Measurements from ENCODE around the gene P2RY11.

Gene P2RY11

DNA sequence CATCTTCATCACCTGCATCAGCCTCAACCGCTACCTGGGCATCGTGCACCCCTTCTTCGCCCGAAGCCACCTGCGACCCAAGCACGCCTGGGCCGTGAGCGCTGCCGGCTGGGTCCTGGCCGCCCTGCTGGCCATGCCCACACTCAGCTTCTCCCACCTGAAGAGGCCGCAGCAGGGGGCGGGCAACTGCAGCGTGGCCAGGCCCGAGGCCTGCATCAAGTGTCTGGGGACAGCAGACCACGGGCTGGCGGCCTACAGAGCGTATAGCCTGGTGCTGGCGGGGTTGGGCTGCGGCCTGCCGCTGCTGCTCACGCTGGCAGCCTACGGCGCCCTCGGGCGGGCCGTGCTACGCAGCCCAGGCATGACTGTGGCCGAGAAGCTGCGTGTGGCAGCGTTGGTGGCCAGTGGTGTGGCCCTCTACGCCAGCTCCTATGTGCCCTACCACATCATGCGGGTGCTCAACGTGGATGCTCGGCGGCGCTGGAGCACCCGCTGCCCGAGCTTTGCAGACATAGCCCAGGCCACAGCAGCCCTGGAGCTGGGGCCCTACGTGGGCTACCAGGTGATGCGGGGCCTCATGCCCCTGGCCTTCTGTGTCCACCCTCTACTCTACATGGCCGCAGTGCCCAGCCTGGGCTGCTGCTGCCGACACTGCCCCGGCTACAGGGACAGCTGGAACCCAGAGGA lies 2.6 kb downstream of the P2RY11 start:
- DNase-seq (ENCODE audit: low read depth), result no peak

DNA sequence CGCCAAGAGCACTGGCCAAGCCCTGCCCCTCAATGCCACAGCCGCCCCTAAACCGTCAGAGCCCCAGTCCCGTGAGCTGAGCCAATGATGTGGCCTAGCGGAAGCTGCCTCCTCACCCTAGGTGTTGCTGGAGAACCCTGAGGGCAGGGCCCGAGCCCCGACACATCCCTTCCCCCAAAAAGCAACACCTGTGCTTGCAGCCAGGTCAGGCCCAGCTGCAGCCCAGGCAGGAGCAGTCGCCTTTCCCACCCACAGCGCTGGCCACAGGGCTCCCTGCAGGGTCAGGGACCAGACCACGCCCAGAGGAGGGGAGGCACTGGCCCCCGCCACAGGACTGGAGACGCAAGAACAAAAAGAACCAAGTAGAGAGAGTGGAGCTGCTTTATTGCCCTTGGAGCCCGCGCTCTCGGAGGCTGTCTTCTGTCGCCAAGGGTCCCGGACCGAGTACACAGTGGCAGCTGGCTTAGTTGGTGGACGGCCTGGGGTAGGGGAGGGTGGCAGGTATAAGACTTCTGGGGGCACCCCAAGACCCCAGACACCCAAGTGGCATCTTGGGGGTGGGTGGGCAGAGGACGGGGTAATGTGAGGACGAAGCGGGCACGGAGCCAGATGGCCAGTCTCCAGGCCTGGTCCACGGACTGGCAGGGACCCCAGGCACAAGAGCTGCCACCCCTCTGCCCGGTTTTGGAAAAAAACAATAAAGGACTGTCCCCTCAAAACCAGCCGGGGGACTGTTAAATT lies 3.3 kb downstream of the P2RY11 start:
- no peak for DNase-seq (ENCODE audit: low read depth)

DNA sequence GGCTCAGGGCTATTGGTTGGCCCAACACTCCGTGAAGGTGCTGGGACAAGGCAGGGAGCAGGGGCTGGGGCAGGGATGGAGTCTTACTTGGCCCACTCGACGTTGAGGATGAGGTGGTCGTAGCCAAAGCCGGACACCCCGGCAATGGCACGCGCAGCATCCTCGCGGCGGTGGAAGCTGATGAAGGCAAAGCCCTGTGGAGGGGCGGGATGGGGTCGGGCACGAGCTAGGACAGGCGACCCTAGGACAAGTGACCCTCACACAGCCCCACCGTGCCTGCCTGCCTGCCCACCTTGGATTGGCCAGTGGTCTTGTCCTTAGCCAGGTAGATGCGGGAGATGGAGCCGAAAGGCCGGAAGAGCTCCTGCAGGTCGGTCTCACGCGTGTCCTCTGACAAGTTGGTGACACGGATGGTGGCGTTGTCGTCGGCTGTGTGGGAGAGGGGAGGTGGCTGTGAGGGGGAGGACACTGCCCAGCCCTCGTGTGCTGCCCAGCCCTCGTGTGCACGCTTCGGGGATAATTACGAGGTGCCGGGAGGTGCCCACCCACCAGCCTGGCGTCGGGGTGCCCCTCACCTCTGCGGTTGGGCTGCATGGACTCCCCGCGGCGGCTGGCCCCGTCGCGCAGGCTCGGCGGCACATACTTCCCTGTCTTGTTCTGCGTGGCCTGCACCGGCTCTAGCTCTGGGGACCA lies 4.0 kb downstream of the P2RY11 start:
- DNase-seq (ENCODE audit: low read depth), result no peak

DNA sequence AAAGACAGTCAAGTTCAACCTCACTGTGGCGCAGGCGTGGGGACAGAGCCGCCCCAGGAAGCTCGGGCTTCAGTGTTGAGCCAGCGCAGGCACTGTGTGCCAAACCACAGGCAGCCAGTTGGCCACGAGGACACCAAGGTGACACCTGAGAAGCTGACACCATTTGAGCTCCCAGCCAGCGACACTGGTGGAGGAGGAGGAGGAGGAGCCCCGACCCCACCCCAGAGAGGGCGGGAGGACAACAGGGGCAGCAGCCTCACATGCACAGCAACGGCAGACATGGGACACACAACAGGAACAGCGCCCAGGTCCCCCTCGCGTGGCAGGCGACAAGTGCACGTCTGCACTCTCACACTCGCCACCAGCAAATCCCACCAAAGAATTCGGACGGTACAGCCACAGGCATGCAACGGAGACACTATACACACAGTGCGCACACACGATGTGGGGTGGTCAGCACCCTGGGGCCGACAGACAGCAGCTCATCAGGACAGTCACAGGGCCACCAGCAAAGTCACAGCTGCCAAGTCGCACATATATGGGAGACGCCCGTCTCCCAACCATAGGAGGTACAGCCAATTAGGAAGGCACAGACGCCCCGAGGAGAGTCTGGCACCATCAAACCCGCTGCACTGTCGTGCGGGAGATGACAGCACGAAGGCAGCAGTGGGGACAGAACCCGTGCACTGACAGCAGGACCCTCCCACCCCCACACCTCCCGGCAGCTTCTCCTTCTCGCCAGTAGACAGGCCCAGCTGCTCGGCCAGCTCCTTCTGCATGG lies 4.8 kb downstream of the P2RY11 start:
- no peak for DNase-seq (ENCODE audit: low read depth)

DNA sequence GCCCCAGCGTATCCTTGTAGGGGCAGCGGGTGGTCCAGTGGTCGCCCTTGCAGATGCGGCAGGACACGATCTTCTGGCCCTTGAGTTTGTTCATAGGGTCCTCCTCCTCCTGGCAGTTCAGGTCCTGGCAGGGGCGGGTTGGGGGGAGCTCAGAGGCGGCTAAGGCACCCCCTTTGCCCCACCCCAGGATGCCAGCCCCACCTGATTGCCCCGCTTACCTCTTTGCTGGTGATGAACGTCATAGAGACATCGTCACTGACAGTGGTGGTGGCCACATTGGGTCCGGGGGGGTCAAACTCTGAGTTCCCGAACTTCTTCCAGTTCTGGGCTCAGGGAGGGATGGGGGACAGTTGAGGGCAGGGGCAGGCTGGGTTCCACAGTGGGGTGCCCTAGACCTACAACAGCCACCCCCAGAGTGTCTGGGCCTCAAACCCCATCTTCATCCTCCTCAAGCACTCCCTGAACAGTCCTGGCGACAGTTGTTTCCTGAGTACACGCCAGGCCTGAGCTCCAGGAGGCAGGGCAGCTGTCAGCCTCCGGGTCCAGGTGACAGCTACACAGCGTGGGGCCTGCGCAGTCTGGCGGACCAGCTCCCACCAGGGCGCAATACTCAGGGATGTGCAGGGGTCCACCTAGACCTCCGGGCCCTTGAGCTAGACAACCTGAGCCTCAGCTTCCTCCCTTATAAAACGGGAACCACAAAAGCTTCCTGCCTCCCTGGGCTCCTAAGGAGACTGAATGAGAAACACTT lies 5.5 kb downstream of the P2RY11 start:
- no peak for DNase-seq (ENCODE audit: low read depth)

DNA sequence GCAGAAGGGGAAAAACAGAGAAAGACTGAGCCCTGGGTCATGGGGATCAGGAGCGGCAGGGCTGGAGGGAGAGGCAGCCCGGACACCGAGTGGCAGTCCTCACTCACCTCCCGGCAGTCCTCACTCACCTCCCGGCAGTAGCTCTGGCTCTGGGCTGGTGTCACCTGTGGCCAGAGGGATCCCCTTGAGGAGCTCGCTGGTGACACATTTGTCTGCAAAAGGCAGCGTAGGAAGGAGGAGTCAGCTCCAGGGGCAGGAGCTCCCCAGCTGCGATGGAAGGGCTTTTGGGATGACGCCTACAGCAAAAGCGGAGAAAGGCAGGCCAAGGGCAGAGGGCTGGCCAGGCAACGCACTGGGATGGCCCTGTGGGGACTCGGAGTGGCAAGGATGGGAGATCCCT lies 7.5 kb downstream of the P2RY11 start:
- no peak for DNase-seq (ENCODE audit: low read depth)

DNA sequence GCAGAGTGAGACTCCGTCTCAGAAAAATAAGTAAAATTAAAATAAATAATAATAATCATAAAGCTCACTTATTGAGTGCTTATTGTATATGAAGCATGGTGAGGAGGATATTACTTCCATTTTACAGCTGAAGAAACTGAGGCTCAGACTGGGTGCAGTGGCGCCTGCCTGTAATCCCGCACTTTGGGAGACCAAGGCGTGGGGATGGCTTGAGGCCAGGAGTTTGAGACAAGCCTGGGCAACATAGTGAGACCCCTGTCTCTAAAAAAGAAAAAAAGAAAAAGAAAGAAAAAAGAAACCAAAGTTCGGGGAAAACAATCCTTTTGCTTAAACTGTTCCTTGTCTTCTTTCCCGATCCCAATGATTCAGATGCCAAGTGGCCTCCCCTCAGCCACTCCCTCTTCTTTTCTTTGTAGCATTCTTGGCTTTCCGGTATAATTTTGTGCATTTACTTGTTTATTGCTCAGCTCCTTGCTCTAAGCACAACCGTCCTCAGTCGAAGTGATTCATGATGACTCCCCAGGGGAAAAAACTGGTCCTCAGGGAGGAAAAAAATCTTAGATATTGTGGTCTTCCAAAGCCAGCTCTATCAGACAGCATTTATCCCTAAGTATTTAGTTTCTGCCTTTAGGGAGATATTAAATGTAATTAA lies 9.2 kb downstream of the P2RY11 start:
- peak; percentile 93 for DNase-seq (ENCODE audit: low read depth)

DNA sequence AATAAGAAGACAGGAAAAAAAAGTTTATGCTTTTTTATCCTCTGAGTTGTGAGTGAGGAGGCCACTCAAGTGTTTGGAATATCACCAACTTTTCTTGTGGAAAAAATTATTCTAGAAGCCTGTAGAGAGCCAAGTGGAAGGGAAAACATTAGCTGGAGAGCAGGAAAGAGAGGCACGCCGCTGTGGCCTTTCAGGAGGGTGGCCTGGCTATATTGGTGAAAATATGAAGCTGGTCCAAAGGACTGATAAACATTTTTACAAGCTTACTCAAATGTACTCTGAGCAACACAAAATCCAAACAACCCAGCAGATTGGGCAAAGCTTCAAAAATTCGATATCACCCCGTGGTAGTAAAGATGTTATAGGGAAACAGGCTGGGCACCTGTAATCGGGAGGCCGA lies 10.6 kb downstream of the P2RY11 start:
- peak; percentile 88 for DNase-seq (ENCODE audit: low read depth)

DNA sequence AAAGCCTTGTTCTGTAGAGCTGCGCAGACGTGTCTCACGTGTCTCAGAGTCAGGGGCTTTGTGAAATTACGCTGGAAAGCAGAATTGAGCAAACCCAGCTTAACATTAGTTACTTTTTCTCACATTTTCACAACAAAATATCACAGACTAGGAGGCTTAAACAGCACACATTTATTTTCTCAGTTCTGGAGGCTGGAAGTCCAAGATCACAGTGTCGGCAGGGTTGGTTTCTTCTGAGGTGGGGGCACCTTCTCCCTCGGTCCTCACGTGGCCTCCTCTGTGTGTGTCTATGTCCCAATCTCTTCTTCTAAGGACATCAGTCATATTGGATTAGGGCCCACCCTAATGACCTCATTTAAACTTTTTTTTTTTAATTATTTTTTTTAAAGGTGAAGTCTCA lies 12.9 kb downstream of the P2RY11 start:
- no peak for DNase-seq (ENCODE audit: low read depth)

DNA sequence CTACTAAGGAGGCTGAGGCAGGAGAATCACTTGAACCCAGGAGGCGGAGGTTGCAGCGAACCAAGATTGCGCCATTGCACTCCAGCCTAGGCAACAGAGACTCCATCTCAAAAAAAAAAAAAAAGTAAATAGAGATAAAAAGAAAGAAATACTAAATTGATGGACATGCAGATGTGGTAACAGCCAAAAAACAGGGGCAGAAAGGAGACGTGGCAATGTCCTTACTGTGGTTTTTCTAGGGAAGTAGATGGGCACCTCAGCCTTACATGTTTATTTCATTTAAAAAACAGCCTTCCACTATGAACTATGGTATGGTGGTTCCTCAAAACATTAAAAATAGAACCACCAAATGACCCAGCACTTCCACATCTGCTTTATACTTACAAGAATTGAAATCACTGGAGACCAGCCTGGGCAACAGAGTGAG lies 14.7 kb downstream of the P2RY11 start:
- DNase-seq (ENCODE audit: low read depth), result no peak

DNA sequence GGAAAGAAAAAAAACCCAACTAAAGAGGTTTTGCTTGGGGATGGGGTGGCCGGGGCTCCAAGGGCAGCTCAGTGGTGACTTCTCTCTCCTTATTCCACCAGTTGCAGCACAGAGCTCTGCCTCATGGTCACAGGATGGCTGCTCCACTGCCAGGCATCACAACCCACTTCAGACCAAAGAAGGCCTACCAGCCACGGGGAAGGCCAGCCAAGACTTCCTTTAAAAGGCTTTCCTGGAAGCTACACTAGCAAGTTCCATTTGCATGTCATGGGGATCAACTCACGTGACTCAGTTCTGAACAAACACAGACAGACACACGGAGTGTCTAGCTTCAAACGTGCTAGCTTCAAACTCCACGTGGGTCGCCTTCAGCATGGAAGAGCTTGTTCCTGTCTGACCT lies 21.4 kb downstream of the P2RY11 start:
- no peak for DNase-seq (ENCODE audit: low read depth)

DNA sequence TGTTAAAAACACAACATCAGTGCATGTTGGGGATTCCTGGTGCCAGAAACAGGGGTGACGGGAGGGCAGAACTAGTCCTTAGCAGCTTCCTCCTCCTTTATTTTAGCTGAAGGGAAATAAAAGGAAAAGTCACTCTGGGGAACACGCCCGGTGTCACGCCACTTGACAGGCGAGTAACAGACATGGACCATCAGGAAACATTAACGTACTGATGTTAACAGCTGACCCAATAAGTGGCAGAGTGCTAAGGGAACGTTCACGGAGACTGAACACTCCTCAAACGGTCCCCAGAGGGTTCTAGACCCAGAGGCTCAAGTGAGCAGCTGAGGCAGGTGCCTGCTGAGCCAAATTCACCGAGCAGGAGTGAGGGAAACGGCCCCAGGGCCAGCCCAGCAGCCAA lies 22.1 kb downstream of the P2RY11 start:
- DNase-seq (ENCODE audit: low read depth), result no peak

DNA sequence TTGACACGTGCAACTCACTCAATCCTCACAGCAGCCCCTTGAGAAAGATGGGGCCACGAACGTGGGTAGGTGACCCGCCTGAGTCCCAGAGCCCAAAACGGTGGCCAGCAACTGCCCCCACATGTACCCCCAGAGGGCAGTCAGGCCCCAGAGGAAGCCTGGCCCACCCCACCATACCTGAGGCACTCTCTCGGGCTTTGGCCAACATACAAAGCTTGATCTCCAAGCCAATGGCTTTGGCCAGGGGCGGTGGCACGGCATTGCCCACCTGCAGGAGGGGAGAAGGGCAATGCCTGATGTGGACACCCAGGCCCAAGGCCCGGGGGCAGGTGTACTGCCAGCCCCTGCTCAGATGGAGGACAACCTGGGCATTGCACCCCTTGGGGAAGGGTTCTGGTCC lies 22.5 kb downstream of the P2RY11 start:
- no peak for DNase-seq (ENCODE audit: low read depth)

DNA sequence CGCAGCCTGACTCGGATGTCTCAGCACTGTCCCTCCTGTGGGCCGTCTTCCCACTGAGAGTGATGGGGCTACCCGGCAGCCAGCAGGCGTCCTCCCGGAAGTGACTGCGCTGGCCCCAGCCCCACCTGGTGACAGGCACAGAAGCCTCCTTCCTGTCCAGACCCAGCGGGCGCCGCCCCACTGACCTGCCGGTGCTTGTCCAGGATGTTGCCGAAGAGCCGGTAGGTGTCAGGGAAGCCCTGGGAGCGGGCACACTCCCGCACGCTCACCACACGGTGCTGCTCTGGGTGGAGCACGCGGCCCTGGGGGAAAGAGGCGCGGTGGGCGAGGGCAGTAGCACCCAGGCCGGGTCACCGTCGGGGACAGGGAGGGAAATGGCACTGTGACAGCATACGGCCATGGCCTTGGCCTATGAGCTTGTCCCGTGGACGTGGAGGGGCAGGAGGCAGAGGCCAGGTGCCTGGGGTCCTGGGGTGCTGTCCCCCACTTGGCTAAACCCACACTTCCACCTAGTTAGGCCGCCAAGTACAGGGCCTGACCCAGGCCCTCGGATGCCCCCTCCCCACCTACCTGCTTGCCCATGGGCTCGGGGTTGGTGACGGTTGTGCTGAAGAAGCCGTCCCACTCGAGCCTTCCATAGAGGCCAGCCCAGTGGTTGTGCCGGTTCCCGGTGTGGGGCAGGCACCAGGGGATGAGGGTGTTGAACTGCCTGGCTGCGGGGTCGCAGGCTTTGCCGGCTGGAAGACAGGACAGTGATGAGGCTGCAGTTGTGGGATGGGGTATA lies 24.2 kb downstream of the P2RY11 start:
- no peak for DNase-seq (ENCODE audit: low read depth)

DNA sequence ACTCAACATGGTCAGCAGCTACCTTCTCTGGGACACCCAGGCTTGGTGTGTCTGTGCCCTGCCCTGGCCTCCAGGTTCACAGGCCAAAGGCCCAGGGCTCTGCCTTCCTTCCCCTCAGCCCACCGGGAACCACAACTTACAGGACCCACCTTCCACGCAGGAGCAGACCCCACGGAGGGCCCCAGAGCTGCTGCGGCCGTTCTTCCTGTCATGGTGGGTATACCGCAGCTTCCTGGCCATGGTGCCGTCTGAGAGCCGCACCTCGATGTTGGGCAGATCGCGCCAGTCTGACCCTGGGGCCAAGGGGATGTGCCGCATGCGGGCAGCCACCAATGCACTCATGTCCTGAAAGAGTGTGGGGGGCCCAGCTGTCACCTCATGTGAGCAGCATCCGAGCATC lies 25.4 kb downstream of the P2RY11 start:
- DNase-seq (ENCODE audit: low read depth), result no peak

DNA sequence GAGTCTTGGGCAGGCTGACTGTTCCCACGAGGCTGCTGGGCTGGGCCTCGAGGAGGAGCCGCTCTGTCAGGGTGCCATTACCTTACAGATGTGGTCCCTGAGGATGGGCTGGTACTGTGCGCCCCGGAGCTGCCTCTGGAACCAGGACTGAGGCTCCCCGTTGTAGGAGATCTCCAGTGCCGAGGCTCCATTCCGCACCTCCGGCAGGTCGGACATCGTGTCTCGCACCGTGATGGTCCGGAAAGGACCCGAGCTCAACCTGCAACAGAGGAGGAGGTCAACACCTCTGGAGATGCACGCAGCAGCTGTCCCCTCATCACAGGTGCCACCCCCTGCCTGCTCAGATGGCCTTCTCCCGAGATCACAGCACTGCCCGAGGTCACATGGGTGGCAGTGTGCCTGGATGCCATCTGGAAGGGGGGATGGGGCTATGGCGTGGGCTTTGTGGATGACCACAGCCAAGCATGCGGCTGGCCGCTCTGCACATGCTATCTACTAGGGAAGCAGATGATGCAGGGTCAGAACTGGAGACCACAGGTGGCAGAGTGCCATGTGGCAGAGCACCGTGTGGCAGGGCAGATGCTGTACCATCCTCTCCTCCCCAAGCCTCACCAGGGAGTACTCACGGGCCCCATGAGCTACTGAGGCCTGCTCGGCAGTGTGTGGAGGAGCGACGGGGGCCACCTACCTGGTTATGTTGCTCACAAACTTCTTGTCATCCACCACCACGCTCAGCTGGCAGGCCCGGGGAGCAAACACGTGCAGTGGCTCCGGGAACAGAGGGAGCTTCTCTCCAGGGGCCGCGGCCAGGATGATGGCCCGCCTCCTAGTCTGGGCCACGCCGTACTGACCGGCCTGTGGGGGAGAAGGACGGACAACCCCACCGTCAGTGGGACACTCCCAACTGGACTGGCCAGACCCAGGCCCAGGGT lies 26.5 kb downstream of the P2RY11 start:
- DNase-seq (ENCODE audit: low read depth), result no peak

DNA sequence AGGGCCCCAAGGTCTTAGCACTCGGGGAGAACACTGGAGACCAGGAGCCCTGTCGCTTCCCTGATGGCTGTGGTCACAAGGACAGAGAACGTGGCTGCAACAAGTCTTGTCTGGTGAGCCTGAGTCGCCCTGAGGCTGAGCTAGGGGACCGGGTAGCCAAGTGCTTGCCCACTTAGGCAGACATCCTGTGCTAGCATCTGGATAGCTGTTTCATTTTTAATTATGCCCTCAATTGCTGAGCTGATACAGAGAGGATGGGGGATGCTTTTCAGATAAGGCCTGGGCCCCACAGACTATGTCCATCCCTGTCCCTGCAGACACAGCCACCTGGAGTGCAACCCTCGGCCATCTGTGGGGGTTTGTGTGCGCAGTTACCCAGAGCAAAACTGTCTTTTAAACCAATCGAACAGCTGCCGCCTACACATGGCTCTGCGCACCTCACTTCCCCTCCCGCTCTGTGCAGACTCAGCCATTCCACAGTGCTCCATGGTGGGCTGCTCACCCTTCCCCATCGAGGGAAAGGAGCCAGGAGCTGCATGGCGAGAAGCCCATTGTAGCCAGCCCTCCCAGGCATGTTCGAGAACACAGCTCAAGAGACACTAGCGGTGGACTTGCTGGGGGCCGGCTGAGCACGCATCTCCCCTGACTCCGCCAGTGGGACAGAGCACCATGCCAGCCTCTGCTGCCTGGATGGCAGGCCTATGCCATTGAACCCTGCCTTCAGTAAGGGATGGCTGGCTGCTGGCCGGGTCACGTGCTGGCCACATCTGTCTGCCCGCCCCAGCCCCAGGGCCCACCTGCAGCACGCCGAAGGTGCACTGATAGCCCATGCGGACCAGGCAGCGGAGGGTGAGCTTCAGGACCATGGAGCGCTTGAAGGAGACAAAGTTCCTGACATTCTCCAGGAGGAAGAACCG lies 27.6 kb downstream of the P2RY11 start:
- no peak for DNase-seq (ENCODE audit: low read depth)

DNA sequence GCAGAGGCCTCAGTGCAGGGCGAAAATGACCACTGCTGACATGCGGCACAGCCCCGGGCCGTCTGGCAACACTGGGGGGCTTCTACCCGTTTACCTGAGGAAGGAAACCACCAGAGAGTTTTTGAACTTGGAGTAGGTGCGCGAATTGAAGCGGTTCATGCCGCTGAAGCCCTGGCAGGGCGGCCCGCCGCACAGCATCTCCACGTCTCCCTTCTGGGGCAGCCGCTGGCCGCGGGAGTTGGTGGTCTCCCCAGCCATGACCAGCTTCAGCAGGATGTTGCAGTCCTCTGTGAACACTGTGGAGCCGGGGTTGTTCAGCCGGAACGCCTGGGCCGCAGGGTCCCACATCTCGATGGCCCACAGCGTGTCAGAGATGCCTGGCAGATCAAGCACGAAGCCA lies 28.5 kb downstream of the P2RY11 start:
- DNase-seq (ENCODE audit: low read depth), result no peak
